Suprapubic skin (tissue), 3 donors: ENCODE results near the gene NUP93.

ENCODE experiments used
- CTCF ChIP-seq, 2 donors: fragments of 200-600 bp in 1 of 2; fragments of 450-650 bp in 1 of 2; sonication (generic) in 1 of 2; IDR thresholded peaks; one replicate each; pipeline ENCODE4 v1.5.1; 2016 to 2019; ENCODE audit warnings: antibody characterized with exemption in 2 of 2, mild to moderate bottlenecking in 1 of 2, moderate library complexity in 1 of 2
- POLR2A ChIP-seq, 2 donors: fragments of 450-650 bp; IDR thresholded peaks; one replicate each; pipeline ENCODE4 v1.6.1; 2017; ENCODE audit warnings: antibody characterized with exemption in 2 of 2, mild to moderate bottlenecking in 2 of 2, moderate library complexity in 2 of 2

- TF ChIP-seq CTCF (IDR thresholded peaks at IDR 0.05) (no peak), POLR2A (IDR thresholded peaks at IDR 0.05) (no peak)
Observed at GRCh38 chr16:56865394-56866062, 135.6 kb downstream of the NUP93 start.
